ENCODE results near the gene CCL2. TPM values are rescaled to one million over a fixed set of nuclear protein-coding genes. Genes with fewer than 3 reads are reported as not detected.

Gene CCL2
- total RNA-seq, 1 donor from 2014 or later: 0.49 TPM

DNA sequence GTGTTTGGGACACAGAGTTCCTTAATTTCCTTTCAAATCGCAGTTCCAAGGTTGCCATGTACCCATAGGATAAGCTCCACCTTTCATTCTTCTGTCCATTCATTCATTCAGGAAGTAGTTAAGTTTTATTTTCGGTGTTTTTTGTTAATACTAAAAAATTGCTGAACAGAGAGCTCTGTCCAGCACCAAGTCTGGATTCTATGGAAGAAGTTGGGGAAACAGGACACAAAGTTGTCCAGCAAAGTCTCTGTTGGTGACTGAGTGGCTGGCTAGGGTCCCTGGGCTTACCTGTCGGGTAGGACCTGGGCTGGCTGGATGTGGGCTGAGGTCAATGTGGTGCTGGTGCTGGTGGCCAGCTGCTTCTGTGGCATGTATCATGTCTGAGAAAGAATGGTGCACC is 17.6 kb upstream of the CCL2 start:
- intact Hi-C loops (cut with micrococcal nuclease): no loop called here

DNA sequence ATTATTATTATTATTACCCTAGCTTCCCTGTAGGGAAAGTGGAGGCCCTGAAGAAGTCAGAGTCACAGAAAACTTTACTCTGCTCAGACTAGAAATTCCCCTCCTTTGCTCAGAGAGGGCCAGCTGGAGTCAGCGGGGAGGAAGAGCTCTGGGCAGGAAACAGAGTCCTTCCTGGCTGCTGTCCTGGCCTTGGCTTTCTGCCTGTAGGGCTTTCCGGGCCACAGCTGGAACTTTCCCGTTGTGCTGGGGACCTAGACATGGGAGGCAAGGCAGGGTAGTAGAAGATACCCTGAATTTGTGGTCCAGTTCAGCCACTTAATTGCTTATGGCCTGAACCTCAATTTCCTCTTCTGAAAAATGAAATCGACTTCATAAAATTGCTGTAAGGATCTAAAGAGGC is 14.0 kb upstream of the CCL2 start:
- intact Hi-C loops (cut with micrococcal nuclease): no loop called here

DNA sequence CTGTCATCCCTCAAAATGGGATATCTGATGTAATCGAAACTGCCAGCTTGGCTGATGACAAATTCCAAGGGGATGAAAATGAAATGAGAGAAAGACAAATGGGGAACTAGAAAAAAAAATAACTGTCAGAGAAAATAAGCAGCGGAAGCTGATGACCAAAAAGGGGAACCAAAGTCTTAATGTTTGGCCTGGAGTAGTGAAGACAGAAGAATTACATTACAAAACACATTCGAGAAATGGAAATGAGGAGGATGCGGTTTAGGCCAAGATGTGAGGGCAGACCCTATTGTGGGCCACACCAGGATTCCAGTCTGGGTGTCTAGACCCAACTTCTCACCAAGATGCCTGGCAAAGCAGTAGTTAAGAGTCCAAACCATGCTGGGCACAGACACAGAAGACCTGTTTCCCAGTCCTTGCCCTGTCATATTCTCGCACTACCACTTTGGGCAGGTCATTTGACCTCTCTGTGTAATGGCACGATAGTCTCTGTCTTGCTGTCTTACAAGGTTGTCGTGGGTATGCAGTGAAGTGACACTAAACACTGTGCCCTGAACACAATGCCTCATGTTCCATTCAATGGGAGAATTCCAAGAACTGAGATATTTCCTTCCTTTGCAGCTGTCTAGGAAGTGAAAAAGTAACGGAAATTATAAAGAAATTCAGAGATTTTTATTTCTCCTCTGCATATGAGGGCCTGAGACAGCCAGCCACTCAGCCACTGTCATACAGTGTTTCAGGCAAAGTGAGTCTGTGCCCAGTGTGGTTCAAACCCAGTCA is 12.3 kb upstream of the CCL2 start:
- intact Hi-C loops (cut with micrococcal nuclease): no loop called here

DNA sequence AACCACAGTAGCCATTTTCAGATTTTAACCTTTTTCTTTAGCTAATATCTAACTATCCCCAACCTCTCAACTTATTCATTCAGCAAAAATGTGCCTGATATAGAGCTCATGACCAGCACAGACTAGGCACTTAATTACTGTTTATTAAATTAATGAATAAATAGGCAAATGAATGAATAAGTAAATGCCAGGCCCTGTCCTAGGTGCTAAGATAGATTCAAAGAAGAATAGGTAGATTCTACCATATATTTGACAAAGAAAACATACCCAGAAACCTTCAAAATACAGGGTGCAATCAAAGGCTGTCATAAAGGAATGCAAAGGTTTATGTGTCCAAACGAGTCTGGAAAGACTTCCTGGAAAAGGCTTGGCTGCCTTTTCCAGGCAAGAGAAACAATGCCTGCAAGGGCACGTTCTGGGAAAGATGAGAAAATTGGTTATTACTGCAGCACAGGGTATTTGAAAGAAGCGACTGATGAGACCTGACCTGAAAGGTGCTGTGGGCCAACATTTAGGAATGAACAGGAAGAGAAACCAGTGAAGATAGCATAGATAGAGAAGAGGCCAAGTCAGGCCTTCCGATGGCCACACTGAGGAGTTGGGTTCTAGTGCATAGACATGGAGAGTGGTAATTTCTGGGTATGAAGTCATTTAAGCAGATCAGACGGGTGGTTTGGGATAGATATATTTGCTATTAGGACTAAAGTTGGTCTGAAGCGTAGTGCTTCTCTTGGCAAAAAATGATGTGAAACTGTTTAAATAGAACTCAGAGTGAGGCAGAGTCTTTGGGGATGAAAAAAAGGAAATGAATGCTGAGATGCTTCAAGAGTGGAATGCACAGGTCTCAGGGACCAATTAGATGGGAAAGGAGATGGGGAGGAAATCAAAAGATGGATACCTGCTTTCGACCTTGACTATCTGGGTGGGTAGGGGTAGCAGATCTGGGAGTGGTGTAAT is 11.4 kb upstream of the CCL2 start:
- intact Hi-C loops (cut with micrococcal nuclease): no loop called here

GRCh38 chr17:34245351-34245905 is 9.7 kb upstream of the CCL2 start:
- intact Hi-C loops (cut with micrococcal nuclease): no loop called here

DNA sequence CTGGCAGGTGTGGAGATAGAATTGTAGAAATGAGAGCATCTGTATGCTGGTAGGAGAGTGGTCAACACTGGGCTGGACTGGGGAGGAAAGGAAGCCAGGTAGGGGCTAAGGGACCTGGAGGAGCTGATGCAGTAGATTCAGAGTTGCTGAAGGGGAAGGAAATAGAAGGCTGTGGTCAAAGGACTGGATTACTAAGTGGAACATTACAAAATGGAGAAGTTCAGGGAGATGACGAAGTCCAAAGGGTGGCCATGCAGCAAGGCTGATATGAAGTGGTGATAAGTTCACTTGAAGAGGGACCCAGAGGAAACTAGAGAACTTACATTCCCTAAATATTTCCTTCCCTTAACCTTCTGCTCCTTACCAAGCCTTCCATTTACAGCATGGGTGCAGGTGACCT is 8.6 kb upstream of the CCL2 start:
- intact Hi-C loops (cut with micrococcal nuclease): no loop called here

GRCh38 chr17:34246881-34247280 is 8.2 kb upstream of the CCL2 start:
- intact Hi-C loops (cut with micrococcal nuclease): no loop called here

DNA sequence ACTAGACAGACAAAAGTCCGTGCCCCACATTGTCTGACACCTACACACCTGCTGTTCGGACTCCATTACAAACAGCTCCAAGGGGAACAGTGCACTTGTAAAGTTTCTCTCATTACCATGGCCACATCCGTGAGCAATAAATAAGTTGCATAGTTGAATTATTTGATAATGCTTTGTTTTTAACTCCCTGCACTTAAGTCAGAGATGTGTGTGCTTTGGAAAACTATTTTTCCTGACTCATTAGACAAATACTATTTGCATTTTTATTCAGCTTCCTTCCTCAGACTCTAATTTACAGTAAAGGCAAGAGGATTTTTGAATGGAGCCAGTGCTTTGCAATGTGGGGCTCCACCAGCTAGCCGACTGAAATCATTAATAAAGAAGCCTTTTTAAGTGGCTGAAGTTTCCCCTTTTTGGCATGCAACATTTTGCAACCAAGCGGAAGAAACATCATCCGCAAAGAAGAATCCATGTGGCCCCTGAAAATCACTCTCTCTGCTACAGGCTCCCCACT is 6.5 kb upstream of the CCL2 start:
- intact Hi-C loops (cut with micrococcal nuclease): no loop called here

GRCh38 chr17:34249061-34249460 is 6.0 kb upstream of the CCL2 start:
- intact Hi-C loops (cut with micrococcal nuclease): no loop called here

DNA sequence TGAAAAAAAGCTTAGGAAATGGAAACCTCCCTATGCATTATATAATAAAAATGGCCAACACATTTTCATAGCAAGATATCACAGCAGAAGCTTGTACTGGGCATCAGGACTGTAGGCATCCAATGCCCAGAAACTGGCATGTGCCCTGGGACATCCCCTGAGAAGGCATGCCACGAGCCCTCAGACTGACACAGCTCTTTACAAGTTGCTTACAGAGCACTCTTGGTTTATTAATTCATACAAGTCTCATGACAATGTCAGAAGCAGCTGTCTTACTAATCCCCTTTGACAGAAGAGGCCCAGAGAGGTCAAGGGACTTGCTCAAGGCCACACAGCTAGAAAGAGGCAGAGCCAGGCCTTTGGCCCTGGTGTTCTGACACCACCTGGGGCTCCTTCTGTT is 5.6 kb upstream of the CCL2 start:
- intact Hi-C loops (cut with micrococcal nuclease): no loop called here

GRCh38 chr17:34251186-34251585 is 3.9 kb upstream of the CCL2 start:
- intact Hi-C loops (cut with micrococcal nuclease): no loop called here

DNA sequence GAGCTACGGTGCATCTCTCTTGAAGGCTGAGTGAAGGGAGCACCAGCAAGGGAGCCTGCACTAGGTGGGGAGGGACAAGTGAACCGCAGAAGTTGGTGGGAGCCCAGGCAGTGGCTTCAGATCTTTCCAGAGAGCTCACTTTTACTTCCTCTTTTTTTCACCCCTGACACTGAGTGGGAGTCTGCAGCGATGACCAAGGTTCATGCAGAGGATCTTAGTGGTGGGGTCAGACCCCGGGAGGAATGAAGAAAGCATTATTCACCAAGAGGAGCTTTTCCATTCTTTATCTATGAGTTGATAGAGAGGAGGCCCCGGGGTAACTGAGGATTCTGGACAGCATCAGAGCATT is 3.0 kb upstream of the CCL2 start:
- intact Hi-C loops (cut with micrococcal nuclease): no loop called here

GRCh38 chr17:34252444-34253138 is 2.5 kb upstream of the CCL2 start:
- intact Hi-C loops (cut with micrococcal nuclease): no loop called here

DNA sequence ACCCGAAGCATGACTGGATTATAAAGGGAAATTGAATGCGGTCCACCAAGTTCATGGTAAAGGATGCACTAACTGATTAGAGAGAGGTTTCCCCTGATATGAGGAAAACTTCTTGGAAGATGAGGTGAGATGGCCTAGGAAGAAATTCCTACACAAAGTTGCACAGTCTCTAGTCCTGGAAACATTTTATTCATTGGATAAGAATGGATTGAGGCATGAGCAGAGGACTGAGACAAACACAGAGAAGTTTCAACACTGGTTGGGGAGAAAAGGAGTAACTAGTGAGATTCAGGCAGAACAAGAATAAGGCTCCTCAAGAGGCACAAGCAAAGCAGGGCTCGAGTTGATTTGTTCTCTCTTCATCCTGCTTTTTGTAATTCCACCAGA is 2.0 kb upstream of the CCL2 start:
- intact Hi-C loops (cut with micrococcal nuclease): no loop called here

DNA sequence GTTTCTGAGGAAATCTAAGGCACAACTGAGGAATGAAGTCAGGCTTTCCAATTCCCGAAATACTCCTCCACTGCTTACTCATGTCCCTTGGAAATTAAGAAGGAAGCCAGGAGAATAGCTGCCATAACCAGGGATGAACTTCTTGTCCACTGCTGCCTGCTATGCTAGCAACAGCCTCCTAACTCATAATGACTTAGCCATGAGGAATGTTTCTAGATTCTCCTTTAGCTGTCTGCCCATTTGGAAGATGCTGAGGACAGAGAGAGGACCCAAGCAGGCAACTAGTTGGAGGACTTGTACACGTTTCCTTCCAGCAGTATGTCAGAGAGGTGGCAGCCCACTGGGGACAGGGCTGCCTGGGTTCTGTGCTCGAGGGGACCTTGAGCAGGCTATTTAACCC is 939 bp upstream of the CCL2 start:
- intact Hi-C loops (cut with micrococcal nuclease): no loop called here

DNA sequence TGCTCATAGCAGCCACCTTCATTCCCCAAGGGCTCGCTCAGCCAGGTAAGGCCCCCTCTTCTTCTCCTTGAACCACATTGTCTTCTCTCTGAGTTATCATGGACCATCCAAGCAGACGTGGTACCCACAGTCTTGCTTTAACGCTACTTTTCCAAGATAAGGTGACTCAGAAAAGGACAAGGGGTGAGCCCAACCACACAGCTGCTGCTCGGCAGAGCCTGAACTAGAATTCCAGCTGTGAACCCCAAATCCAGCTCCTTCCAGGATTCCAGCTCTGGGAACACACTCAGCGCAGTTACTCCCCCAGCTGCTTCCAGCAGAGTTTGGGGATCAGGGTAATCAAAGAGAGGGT is 272 bp downstream of the CCL2 start:
- intact Hi-C loops (cut with micrococcal nuclease): no loop called here

- intact Hi-C loops (cut with micrococcal nuclease): no loop called here
These were observed 756 bp downstream of the CCL2 start for GRCh38 chr17:34255841-34256240.

DNA sequence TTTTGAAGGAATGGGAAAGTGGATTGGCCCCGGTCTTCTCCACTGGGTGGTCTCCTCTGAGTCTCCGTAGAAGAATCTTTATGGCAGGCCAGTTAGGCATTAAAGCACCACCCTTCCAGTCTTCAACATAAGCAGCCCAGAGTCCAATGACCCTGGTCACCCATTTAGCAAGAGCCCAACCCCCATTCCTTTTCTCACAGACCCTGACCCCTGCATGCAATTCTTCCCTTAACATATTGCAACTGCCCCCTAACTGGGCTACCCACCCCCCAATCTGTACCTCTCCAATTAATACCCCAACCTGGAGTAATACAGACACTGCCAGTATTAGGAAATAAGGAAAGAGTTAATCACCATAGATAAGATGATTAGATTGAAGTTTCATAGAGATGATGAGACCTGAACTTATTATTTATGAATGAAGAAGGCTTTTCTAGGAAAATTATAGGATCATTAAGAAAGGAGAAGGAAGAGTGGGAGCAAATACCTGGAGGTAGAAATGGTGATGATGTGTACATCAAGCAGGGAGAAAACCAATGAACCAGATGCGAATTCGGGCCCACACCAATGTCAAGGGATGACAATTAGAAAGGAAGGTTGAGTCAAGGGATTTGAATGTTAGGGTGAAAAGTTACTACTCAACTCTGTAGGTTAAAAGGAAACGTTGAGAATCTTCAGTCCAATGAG is 2.4 kb downstream of the CCL2 start:
- intact Hi-C loops (cut with micrococcal nuclease): no loop called here

- intact Hi-C loops (cut with micrococcal nuclease): no loop called here
These were observed 2.9 kb downstream of the CCL2 start for GRCh38 chr17:34257986-34258326.

GRCh38 chr17:34259146-34259545 is 4.1 kb downstream of the CCL2 start:
- intact Hi-C loops (cut with micrococcal nuclease): no loop called here

DNA sequence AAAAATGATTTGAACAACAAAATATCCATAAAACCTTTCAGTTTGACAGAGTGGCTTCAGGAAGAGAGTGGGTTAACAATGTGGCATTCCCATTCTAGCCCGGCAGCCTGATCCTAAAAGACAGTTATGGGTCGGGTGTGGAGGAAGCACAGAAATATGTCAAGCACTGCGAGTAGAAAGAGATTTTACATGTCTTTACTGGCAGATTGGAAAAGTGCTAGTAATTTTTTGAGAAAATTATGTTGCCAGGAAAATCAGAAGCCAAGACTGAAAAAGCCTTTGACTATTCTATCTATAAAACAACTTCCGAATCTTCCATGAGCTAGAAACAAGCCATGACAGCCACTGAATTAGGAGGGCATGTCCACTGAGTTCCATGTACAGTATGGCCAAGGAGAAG is 5.8 kb downstream of the CCL2 start:
- intact Hi-C loops (cut with micrococcal nuclease): loop anchor here (1.0 to 5.0 kb wide), 2 partner anchors 46 to 60 kb away; no protein-coding TSS in a partner anchor
